Fibroblast of lung (primary cell): ENCODE measurements around the gene SCUBE1. TPM values are rescaled to one million over a fixed set of nuclear protein-coding genes. Genes with fewer than 3 reads are reported as not detected.

Experiments
- DNase-seq, 2 donors: peaks; one replicate each; pipeline versions ENCODE4 v3.0.0 to v3.0.0-alpha.2; 2010; ENCODE audit warnings: low read depth in 2 of 2
- H2AFZ ChIP-seq: 2 replicates; pipeline ENCODE4 v1.5.1; 2012; ENCODE audit warnings: low read length, control low read depth, inconsistent platforms
- H3K27ac ChIP-seq: 2 replicates; pipeline ENCODE4 v1.5.1; 2011; ENCODE audit warnings: low read length, control low read depth; ENCODE audit not compliant: insufficient read depth
- H3K27me3 ChIP-seq: 2 replicates; pipeline ENCODE4 v1.5.1; 2011; ENCODE audit warnings: mild to moderate bottlenecking, low read length; ENCODE audit not compliant: control insufficient read depth, insufficient read depth
- H3K36me3 ChIP-seq: 2 replicates; pipeline ENCODE4 v1.5.1; 2011; ENCODE audit warnings: low read length; ENCODE audit not compliant: control insufficient read depth, insufficient read depth
- H3K4me1 ChIP-seq: 2 replicates; pipeline ENCODE4 v1.5.1; 2011; ENCODE audit warnings: low read length; ENCODE audit not compliant: control insufficient read depth, insufficient read depth; ENCODE audit errors: extremely low read depth
- H3K4me2 ChIP-seq: 2 replicates; pipeline ENCODE4 v1.5.1; 2011; ENCODE audit warnings: low read length, control low read depth; ENCODE audit not compliant: insufficient read depth; ENCODE audit errors: extremely low read depth
- H3K4me3 ChIP-seq, 4 experiments: fragments of 200-600 bp in 1 of 4; sonication (generic) in 1 of 4; replicated peaks in 1 of 4; 2 replicates each; pipeline ENCODE4 v1.5.1; 2011 to 2016; ENCODE audit warnings: low read length in 4 of 4, low read depth in 3 of 4, mild to moderate bottlenecking in 3 of 4, control low read depth in 2 of 4, inconsistent platforms in 1 of 4, mixed read lengths in 1 of 4; ENCODE audit not compliant: insufficient read depth in 1 of 4; ENCODE audit errors: control extremely low read depth in 1 of 4
- H3K79me2 ChIP-seq: 2 replicates; pipeline ENCODE4 v1.5.1; 2012; ENCODE audit warnings: mild to moderate bottlenecking, low read length, inconsistent platforms; ENCODE audit not compliant: control insufficient read depth, insufficient read depth
- H3K9ac ChIP-seq: 2 replicates; pipeline ENCODE4 v1.5.1; 2011; ENCODE audit warnings: mild to moderate bottlenecking, low read length, control low read depth; ENCODE audit not compliant: insufficient read depth
- H3K9me3 ChIP-seq: 2 replicates; pipeline ENCODE4 v1.5.1; 2012; ENCODE audit warnings: low read depth, low read length; ENCODE audit not compliant: control insufficient read depth, insufficient read depth
- H4K20me1 ChIP-seq: 2 replicates; pipeline ENCODE4 v1.5.1; 2011; ENCODE audit warnings: low read length; ENCODE audit not compliant: control insufficient read depth, insufficient read depth; ENCODE audit errors: extremely low read depth
- CTCF ChIP-seq, 2 donors: IDR thresholded peaks in 1 of 2; conservative IDR thresholded peaks in 1 of 2; 1 replicate in 1 of 2; 2 replicates in 1 of 2; pipeline ENCODE4 v1.5.1; 2011 to 2012; ENCODE audit warnings: low read length in 2 of 2, control low read depth in 1 of 2, inconsistent platforms in 1 of 2, low read depth in 1 of 2, mild to moderate bottlenecking in 1 of 2
- EZH2 ChIP-seq: IDR thresholded peaks from 2 replicates; pipeline ENCODE4 v1.5.1; 2012; ENCODE audit warnings: low read length, control low read depth, mild to moderate bottlenecking; ENCODE audit errors: missing control alignments
- polyA plus RNA-seq, 2 donors: library from polyadenylated mRNA; depleted of rRNA in 1 of 2; stranded (reverse) in 1 of 2; unstranded in 1 of 2; fragments of >200 nt; gene quantifications; 2 replicates each; pipeline ENCODE4 v1.2.1, GENCODE V29; 2011 to 2012; ENCODE audit warnings: missing spikeins in 1 of 2
- total RNA-seq: library from RNA; depleted of rRNA; stranded (reverse); fragments of >200 nt; gene quantifications from 2 replicates; pipeline ENCODE4 v1.2.1, GENCODE V29; 2014

Gene SCUBE1
- total and polyA plus RNA-seq, 2 donors (not counting 1 experiment from before 2014, with no cell fraction given), result 0.17 TPM; not detected in 1

- Histone ChIP-seq H3K79me2 (peaks cover 11% of the 10 kb centered on the region), H3K27ac (no peak overlapping the region), H3K4me1 (peaks cover 12% of the 10 kb centered on the region), H3K4me3 (no peak overlapping the region), H4K20me1 (no peaks in the 10 kb centered on the region), H3K27me3 (no peaks in the 10 kb centered on the region), H3K9ac (no peak overlapping the region), H3K4me2 (no peak overlapping the region), H2AFZ (no peak overlapping the region), H3K9me3 (no peaks in the 10 kb centered on the region), H3K36me3 (peaks cover 6% of the 10 kb centered on the region)
- DNase-seq, result no peak
- TF ChIP-seq CTCF (conservative IDR thresholded peaks at IDR 0.05 in 1 of 2, IDR thresholded peaks at IDR 0.05 in 1 of 2; ENCODE audit: low read depth in 1 of 2, low read length in 2 of 2) (no peak), EZH2 (no peak)
Observed at GRCh38 chr22:43160497-43161126, 182.6 kb downstream of the SCUBE1 start.

GRCh38 chr22:43159484-43160178 lies 183.5 kb downstream of the SCUBE1 start:
- H3K4me3 ChIP-seq, result no peak overlapping the region
- no peaks in the 10 kb centered on the region for H3K9me3 ChIP-seq
- H3K27ac ChIP-seq, result no peak overlapping the region
- no peak overlapping the region for H2AFZ ChIP-seq
- TF ChIP-seq EZH2 (no peak), CTCF (conservative IDR thresholded peaks at IDR 0.05 in 1 of 2, IDR thresholded peaks at IDR 0.05 in 1 of 2; ENCODE audit: low read depth in 1 of 2, low read length in 2 of 2) (peak in 1 of 2 donors; percentile 20)
- H3K9ac ChIP-seq, result no peak overlapping the region
- DNase-seq, result no peak
- peaks cover 14% of the 10 kb centered on the region for H3K4me1 ChIP-seq
- H3K79me2 ChIP-seq, result peaks cover 15% of the 10 kb centered on the region
- H3K4me2 ChIP-seq, result no peak overlapping the region
- H4K20me1 ChIP-seq, result no peaks in the 10 kb centered on the region
- peaks cover 6% of the 10 kb centered on the region for H3K36me3 ChIP-seq
- H3K27me3 ChIP-seq, result no peaks in the 10 kb centered on the region

- no peak for DNase-seq
- Histone ChIP-seq H3K9ac (no peak overlapping the region), H3K4me1 (peaks cover 14% of the 10 kb centered on the region), H3K79me2 (peaks cover 19% of the 10 kb centered on the region), H3K4me3 (no peak overlapping the region), H3K27me3 (no peaks in the 10 kb centered on the region), H2AFZ (no peak overlapping the region), H4K20me1 (no peaks in the 10 kb centered on the region), H3K4me2 (no peak overlapping the region), H3K36me3 (peaks cover 6% of the 10 kb centered on the region), H3K9me3 (no peaks in the 10 kb centered on the region), H3K27ac (no peak overlapping the region)
- no peak for TF ChIP-seq CTCF (conservative IDR thresholded peaks at IDR 0.05 in 1 of 2, IDR thresholded peaks at IDR 0.05 in 1 of 2; ENCODE audit: low read depth in 1 of 2, low read length in 2 of 2)
- no peak for TF ChIP-seq EZH2
Observed at GRCh38 chr22:43158778-43159483, 184.2 kb downstream of the SCUBE1 start.
